Activated naive CD4-positive, alpha-beta T cell treated with anti-CD3 and anti-CD28 coated beads, Interleukin-2, amount 50 U/mL, for 24 hours (primary cell): ENCODE measurements around the gene SLCO2B1.

ENCODE experiments used
- H3K27ac Mint-ChIP-seq: one replicate; pipeline ENCODE4 v1.8.0; 2021; ENCODE audit warnings: mild to moderate bottlenecking, mixed read lengths
- H3K27me3 Mint-ChIP-seq: one replicate; pipeline ENCODE4 v1.8.0; 2021; ENCODE audit warnings: mixed read lengths
- H3K36me3 Mint-ChIP-seq: one replicate; pipeline ENCODE4 v1.8.0; 2021; ENCODE audit warnings: mixed read lengths
- H3K4me1 Mint-ChIP-seq: one replicate; pipeline ENCODE4 v1.8.0; 2021; ENCODE audit warnings: mixed read lengths
- H3K4me3 Mint-ChIP-seq: one replicate; pipeline ENCODE4 v1.8.0; 2021; ENCODE audit warnings: mild to moderate bottlenecking, mixed read lengths
- H3K9me3 Mint-ChIP-seq: one replicate; pipeline ENCODE4 v1.8.0; 2021; ENCODE audit warnings: mixed read lengths

Gene SLCO2B1

DNA sequence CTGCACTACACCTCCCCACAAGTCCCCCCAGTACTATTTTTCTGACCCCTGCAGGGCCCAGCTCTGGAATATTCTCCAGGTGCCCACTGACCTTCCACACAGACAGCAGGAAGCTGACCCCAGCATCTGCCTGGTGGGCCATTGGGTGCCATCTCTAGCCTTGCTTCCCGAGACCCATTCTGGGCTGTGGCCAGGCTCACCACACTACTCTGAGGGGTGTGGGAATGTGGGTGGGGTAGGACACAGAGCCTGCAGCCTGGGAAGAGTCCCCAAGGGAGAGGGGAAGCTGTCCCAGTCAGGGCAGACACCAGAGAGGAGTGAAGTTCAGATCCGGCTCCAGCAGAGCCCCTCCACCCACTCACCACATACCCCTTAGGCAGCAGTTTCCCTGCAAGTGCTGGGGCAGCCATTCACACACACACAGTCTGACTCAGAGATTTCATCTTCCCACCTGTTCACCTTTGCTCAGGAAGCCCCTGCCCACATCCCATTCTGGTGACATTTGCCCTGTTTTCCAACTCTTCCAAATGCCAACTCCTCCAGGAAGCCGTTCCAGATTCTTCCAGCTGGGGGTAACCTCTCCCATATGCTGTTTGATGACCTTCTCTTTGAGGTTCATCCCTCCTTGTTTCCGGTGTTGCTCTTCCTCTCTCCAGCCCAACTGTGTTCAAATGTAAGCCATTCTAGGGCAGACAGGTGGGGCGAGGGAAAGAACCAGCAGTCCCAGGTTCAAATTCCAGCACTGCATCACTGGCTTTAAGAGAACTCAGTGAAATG is 1.9 kb downstream of the SLCO2B1 start:
- H3K27ac Mint-ChIP-seq = no peak overlapping the region
- H3K9me3 Mint-ChIP-seq = no peaks in the 10 kb centered on the region
- no peak overlapping the region for H3K4me3 Mint-ChIP-seq
- H3K27me3 Mint-ChIP-seq = no peaks in the 10 kb centered on the region
- no peaks in the 10 kb centered on the region for H3K4me1 Mint-ChIP-seq
- H3K36me3 Mint-ChIP-seq = no peaks in the 10 kb centered on the region

DNA sequence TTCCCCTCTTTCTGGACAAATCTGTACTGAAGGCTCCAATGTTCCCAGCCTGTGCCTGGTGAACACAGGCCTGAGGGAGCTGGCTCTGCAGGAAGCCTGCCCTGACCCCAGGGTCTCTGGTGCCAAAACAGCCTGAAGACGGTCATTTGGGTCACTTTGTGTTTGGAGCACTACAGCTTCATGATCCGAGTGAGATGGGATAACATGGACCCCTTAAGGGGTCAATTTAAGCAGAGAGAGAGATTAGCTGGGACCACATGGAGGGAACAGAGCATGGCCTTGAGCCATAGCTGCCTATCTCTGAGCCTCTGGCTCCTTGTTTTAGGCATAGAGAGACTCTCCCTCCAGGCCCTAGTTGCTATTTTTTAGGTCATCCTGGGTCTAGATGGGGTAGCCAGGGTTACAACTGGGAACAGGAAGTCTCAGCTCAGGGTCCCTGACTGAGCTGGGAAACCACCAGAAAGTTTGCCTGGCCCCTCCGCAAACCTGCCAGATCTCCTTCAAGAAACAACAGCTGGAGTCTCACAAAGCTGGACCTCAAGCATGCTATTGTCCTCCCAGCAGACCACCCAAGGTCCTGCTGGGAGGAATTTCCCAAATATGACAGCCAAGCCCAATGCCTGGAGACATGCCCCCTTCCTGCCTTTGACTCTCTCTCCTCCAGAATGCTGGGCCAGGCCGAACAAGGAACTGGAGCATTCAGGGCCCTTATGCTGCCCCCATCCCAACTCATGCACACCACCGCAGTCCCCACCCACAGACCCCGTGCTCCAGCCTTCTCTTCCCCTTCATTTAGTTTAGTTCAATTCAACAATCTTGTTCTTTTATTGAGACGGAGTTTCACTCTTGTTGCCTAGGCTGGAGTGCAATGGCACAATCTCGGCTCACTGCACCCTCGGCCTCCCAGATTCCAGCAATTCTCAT is 4.0 kb downstream of the SLCO2B1 start:
- Mint-ChIP-seq H3K27ac (no peak overlapping the region), H3K4me1 (no peaks in the 10 kb centered on the region), H3K9me3 (no peaks in the 10 kb centered on the region), H3K27me3 (no peaks in the 10 kb centered on the region), H3K4me3 (no peak overlapping the region), H3K36me3 (no peaks in the 10 kb centered on the region)

DNA sequence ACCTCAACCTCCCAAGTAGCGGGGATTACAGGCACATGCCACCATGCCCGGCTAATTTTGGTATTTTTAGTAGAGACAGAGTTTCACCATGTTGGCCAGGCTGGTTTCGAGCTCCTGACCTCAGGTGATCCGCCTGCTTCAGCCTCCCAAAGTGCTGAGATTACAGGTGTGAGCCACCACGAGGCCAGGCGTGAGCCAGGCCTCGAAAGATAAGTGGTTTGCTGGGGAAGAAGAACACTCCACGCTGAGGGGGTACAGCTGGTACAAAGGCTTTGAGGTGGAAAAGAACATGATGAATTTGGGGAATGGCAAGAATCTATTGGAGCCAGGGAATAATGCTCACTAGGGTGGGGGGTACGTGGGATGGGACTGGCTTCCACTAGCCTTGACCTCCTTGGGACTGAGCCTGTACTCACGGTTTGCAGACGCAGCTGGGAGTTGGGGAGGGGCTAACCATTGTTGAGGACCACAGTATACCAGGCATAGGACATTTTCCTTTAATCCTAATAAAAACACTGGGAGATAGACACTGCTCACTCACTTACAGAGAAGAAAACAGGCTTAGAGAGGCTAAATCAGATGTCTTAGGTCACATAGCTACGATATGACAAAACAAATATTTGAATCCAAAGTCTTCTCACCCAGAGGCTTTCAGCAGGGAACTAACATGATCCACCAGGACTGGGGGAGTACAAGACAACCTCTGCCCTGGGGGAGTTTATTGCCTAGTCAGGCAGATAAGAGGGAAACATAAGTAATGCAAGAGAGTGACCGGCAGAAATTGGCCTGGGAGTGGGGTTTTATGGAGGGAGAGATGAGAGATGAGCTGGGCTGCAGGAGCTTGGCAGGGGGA is 4.9 kb downstream of the SLCO2B1 start:
- Mint-ChIP-seq H3K4me3 (no peak overlapping the region), H3K27ac (no peak overlapping the region), H3K9me3 (peaks cover 3% of the 10 kb centered on the region), H3K4me1 (no peaks in the 10 kb centered on the region), H3K36me3 (peaks cover 1% of the 10 kb centered on the region), H3K27me3 (no peaks in the 10 kb centered on the region)

DNA sequence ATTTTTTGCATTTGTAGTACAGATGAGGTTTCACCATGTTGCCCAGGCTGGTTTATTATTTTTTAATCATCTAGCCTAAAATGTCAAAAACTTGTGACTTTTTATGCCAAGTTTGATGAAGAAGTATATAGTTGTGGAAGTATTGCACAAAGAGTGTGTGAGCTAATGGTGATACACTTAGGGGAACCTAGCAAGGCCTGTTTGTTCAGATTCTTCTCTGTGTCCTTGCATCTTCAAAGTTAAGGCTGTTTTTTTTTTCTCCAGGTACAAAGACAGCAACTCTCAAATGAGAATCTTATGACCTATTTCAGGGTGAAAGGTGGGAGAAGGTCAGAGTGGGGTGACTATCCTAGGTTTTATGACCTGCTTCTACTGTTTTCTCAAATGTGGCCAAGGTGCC is 7.3 kb downstream of the SLCO2B1 start:
- H3K4me3 Mint-ChIP-seq = no peak overlapping the region
- H3K27me3 Mint-ChIP-seq = no peaks in the 10 kb centered on the region
- peaks cover 1% of the 10 kb centered on the region for H3K36me3 Mint-ChIP-seq
- H3K9me3 Mint-ChIP-seq = peaks cover 11% of the 10 kb centered on the region
- H3K4me1 Mint-ChIP-seq = no peaks in the 10 kb centered on the region
- no peak overlapping the region for H3K27ac Mint-ChIP-seq

DNA sequence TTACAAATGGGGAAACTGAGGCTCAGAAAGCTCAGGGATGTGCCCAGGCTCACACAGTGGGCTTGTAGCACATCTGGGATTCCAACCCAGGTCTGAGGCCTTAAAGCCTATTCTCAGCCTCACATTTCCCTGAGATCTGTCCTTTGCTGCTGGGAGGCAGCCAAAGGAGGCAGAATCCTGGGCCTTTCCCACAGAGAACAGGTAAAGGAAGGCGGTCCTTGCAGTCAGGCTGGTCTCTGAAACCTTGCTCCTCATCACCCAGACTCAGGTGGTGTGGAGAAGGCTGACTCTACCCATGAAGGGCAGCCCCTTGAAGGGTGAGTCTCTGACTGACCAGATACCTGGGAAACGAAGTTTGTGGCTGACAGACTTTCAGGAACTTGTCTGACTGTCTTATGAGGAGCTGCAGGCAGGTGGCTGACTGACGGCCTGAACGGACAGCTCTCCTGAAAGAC is 7.8 kb downstream of the SLCO2B1 start:
- Mint-ChIP-seq H3K4me3 (no peak overlapping the region), H3K27me3 (no peaks in the 10 kb centered on the region), H3K27ac (no peak overlapping the region), H3K36me3 (peaks cover 1% of the 10 kb centered on the region), H3K9me3 (peaks cover 11% of the 10 kb centered on the region), H3K4me1 (no peaks in the 10 kb centered on the region)

DNA sequence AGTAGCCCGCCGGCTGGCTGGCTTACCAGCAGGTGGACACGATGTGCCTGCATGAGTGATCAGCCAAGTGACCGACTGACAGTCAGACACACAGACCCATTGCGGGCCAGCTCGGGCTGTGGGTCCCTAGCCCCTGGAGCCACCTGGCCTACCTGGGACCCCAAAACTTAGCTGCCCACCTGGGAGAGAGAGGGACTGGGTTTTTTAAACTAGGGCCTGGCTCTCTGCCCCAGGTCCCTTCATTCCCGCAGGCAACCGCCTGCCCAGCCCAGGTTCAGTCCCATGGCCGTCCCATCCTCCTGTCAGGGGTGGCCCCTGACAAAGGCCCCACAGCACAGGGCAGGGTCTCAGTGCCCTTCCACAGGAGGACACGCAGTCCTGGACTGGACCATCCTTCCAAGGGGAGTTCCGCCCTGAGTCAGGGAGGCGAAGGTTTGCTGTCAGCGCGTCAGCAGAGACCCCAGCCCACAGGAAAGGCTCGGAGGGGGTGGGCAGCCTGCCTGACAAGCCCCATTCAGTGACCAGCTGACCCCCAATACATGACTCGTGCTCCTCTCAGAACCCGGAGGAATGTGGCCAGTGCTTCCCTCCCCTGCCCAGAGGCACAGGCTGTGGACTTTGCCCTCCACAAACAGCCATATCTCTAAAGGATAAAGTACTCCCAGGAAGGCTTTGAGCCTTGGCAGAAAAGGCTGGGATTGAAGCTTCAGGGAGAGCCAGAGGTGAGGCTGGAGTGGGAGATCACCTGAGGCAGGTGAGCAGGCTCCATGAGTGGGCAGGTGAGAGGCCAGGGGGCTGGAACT is 8.4 kb downstream of the SLCO2B1 start:
- no peak overlapping the region for H3K4me3 Mint-ChIP-seq
- H3K4me1 Mint-ChIP-seq = no peaks in the 10 kb centered on the region
- H3K27ac Mint-ChIP-seq = no peak overlapping the region
- peaks cover 1% of the 10 kb centered on the region for H3K36me3 Mint-ChIP-seq
- H3K9me3 Mint-ChIP-seq = peaks cover 11% of the 10 kb centered on the region
- H3K27me3 Mint-ChIP-seq = no peaks in the 10 kb centered on the region

DNA sequence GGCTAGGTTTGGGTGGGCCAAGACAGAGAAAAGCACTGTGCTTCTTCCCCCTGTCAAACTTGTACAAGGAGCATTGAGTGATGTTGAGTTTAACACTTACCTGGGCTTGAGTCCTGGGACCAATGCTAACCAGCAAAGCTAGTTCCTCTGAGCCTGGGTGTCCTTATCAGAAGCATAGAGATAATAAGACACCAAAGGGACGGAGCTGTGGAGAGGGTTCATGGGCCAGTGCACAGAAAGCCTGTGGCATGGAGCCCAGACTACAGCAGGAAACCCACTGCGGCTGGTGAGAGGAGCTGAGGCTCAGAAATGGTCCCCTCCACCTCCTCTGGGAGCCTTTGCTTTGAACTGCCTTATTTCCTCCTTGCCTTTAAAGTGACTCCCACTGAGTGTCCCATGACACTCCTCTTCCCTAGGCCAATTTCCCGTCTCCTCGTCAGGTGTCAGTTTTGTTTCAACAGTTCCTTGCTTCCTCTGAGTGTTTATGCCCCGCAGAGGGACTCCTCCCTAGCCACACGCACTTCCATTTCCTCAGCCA is 9.4 kb downstream of the SLCO2B1 start:
- H3K36me3 Mint-ChIP-seq = peaks cover 1% of the 10 kb centered on the region
- H3K27me3 Mint-ChIP-seq = no peaks in the 10 kb centered on the region
- H3K27ac Mint-ChIP-seq = no peak overlapping the region
- H3K4me1 Mint-ChIP-seq = no peaks in the 10 kb centered on the region
- H3K9me3 Mint-ChIP-seq = peaks cover 11% of the 10 kb centered on the region
- no peak overlapping the region for H3K4me3 Mint-ChIP-seq

DNA sequence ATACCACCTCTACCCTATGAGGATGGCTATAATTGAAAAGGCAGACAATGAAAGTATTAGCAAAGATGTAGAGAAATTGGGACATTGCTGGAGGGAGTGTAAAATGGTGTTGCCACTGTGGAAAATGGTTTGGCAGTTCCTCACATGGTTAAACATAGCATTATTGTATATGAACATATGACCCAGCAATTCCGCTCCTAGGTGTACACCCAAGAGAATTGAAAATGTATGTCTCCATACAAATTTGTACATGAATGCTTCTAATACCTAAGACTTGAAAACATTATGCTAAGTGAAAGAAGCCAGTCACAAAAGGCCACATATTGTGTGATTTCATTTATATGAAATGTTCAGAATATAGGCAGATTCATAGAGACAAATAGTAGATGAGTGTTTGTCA is 10.0 kb downstream of the SLCO2B1 start:
- H3K36me3 Mint-ChIP-seq = peaks cover 1% of the 10 kb centered on the region
- H3K4me3 Mint-ChIP-seq = no peak overlapping the region
- H3K27me3 Mint-ChIP-seq = no peaks in the 10 kb centered on the region

DNA sequence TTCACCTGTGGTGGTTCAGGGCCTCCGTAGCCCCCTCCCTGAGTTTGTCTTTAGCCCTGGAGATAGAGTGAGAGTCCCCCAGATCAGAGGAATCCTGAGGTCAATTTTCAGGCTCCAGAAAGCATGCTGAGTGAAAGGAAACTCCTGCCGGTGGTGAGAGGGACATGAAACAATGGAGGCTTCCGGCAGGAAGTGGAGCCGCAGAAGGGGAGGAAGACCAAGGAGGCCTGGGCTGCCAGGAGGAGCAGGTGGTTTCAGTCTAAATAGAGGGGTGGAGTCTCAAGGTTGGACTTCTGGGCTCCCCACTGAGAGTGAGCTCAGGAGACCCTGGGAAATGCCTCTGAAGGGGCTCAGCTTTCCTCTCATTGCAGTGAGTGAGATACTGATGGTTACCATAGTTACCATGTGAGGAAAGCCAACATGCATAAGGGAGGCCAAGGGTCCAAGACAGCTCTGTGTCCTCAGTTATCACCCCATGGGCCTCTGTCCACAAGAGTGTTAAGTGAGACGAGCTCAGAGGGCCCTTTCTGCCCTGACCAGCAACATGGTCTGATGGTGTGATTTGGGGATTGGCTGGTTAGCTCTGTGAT is 10.7 kb downstream of the SLCO2B1 start:
- peak overlapping the region; percentile 18 for H3K27ac Mint-ChIP-seq
- H3K27me3 Mint-ChIP-seq = no peaks in the 10 kb centered on the region
- H3K4me3 Mint-ChIP-seq = no peak overlapping the region
- H3K36me3 Mint-ChIP-seq = peaks cover 1% of the 10 kb centered on the region
- no peaks in the 10 kb centered on the region for H3K4me1 Mint-ChIP-seq
- H3K9me3 Mint-ChIP-seq = peaks cover 11% of the 10 kb centered on the region

More for the DNA sequence above, 10.0 kb downstream of the SLCO2B1 start:
- Mint-ChIP-seq H3K9me3 (peaks cover 11% of the 10 kb centered on the region), H3K4me1 (no peaks in the 10 kb centered on the region), H3K27ac (no peak overlapping the region)

DNA sequence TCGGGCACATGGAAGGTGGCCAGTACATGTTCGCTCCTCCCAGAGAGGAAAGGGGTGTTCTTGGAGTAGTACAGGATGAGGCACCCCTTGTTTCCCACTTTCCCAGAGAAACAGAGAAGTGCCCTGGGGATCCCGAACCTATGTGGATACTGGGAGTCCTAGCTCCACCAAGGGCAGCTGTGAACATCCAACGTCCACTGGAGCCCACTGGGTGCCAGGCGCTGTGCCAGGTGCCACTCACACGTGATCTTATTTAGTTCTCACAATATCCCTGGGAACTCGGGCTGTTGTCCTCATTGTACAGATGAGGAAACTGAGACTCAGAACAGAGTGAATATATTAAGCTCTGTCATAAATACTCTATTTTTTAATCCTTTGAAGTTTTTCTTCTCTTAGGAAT is 12.0 kb downstream of the SLCO2B1 start:
- no peak overlapping the region for H3K27ac Mint-ChIP-seq

DNA sequence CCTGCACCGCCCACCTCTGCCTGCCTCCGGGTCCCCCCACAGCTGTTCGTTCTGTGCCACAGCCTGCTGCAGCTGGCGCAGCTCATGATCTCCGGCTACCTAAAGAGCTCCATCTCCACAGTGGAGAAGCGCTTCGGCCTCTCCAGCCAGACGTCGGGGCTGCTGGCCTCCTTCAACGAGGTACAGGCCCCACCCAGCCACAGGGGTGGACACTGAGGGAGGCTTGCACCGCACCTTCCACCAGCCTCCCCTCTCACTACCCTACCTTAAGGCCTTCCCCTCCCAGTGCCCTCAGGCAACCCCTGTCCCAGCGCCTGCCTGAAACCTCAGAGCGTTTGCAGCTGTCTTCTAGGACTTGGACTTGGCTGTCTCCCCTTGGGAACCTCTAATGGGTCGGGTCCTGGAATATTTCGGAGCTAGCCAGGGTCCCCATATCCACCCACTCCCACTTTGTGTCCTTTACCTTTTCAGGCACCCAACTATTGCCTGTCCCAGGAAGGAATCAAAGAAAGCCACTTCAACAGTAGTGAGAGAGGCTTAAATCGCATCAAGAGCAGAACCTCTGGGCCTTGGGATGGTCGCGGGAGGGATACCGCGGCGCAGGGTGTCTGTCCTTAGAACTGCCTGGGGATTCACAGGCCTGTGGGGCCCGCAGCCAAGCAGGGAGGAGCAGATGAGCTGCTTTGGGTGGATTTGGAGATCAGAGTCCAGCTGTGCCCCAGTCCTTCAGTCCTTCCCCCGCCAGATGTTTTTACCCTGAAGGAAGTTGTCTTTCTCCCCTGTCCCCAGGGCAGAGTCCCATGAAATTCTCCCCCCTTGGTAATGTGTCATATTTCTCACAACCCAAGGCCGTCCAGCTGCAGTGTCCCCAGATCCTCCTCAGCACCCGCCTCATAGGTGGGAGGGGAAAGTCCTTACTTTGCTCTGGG is 13.3 kb downstream of the SLCO2B1 start:
- no peaks in the 10 kb centered on the region for H3K4me1 Mint-ChIP-seq
- H3K27ac Mint-ChIP-seq = no peak overlapping the region
- H3K36me3 Mint-ChIP-seq = peaks cover 1% of the 10 kb centered on the region
- peaks cover 11% of the 10 kb centered on the region for H3K9me3 Mint-ChIP-seq
- no peak overlapping the region for H3K4me3 Mint-ChIP-seq
- H3K27me3 Mint-ChIP-seq = no peaks in the 10 kb centered on the region

More for the DNA sequence above, 12.0 kb downstream of the SLCO2B1 start:
- no peak overlapping the region for H3K4me3 Mint-ChIP-seq
- H3K27me3 Mint-ChIP-seq = no peaks in the 10 kb centered on the region
- peaks cover 1% of the 10 kb centered on the region for H3K36me3 Mint-ChIP-seq
- no peaks in the 10 kb centered on the region for H3K4me1 Mint-ChIP-seq
- peaks cover 11% of the 10 kb centered on the region for H3K9me3 Mint-ChIP-seq

DNA sequence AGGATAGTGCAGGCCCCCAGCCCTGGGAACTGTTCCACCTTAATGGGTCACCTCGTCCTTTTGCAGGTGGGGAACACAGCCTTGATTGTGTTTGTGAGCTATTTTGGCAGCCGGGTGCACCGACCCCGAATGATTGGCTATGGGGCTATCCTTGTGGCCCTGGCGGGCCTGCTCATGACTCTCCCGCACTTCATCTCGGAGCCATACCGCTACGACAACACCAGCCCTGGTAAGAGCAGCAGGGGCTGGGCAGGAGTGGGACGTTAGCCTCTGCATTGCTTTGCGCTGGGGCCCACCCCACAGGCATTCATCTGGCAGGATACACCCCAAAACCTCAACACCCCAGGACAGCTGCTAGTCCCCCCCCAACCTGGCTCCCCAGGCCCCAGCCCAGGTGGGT is 14.8 kb downstream of the SLCO2B1 start:
- peaks cover 8% of the 10 kb centered on the region for H3K9me3 Mint-ChIP-seq
- no peaks in the 10 kb centered on the region for H3K4me1 Mint-ChIP-seq
- no peaks in the 10 kb centered on the region for H3K27me3 Mint-ChIP-seq
- H3K4me3 Mint-ChIP-seq = no peak overlapping the region
- H3K36me3 Mint-ChIP-seq = peaks cover under 1% of the 10 kb centered on the region
- H3K27ac Mint-ChIP-seq = no peak overlapping the region

DNA sequence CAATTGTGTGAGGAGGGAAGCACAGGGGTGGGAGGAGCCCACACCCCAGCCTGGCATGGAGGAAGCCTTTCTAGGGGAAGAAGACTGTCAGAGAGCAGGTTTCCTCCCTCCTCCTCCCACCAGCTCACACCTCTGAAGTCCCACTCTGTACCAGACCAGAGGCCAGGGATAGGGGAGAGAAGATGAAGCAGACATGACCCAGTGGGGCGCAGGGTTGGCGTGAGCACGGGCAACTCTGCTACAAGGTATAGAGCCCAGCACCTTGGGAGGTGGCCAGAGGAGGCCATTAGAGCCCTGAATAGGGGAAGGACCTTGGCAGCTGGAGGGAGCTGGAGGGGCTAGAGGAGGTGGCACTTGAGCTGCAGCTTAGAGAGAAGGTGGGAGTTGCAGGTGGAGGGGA is 15.9 kb downstream of the SLCO2B1 start:
- Mint-ChIP-seq H3K27me3 (no peaks in the 10 kb centered on the region), H3K27ac (no peak overlapping the region), H3K4me1 (no peaks in the 10 kb centered on the region), H3K36me3 (no peaks in the 10 kb centered on the region), H3K4me3 (no peak overlapping the region), H3K9me3 (no peaks in the 10 kb centered on the region)
